HEK293 (cell line): ENCODE measurements around the gene WWTR1.

ENCODE experiments used
- CTCF ChIA-PET: fragments of 350-600 bp; formaldehyde crosslinking; extraction: SDS; loops from one replicate; lab custom pipeline; 2021; ENCODE audit warnings: antibody characterized with exemption; lab: Yijun Ruan, JAX
- POLR2A ChIA-PET: fragments of 300-600 bp; formaldehyde crosslinking; extraction: SDS; loops from one replicate; lab custom pipeline; 2020; ENCODE audit warnings: antibody characterized with exemption, inconsistent platforms; lab: Yijun Ruan, JAX
- H3K27ac ChIP-seq: fragments of 200-500 bp; sonication (Bioruptor generic); 2 replicates; pipeline ENCODE4 v1.5.1; 2014; ENCODE audit warnings: low read depth, low read length, control low read depth, inconsistent platforms; ENCODE audit errors: extremely low read depth
- H3K36me3 ChIP-seq, 2 experiments: fragments of 200-500 bp in 1 of 2; sonication (Bioruptor generic) in 1 of 2; 1 replicate in 1 of 2; 2 replicates in 1 of 2; pipeline ENCODE4 v1.5.1; 2014 to 2017; ENCODE audit warnings: inconsistent platforms in 2 of 2, low read length in 2 of 2; ENCODE audit not compliant: control insufficient read depth in 2 of 2, insufficient read depth in 1 of 2
- H3K4me1 ChIP-seq: fragments of 200-500 bp; sonication (Bioruptor generic); 2 replicates; pipeline ENCODE4 v1.5.1; 2014; ENCODE audit warnings: mild to moderate bottlenecking, low read length, inconsistent platforms; ENCODE audit not compliant: control insufficient read depth, insufficient read depth
- H3K4me3 ChIP-seq: 2 replicates; pipeline ENCODE4 v1.5.1; 2011; ENCODE audit warnings: low read depth, mild to moderate bottlenecking, control low read depth, low read length, moderate library complexity
- H3K9me3 ChIP-seq: fragments of 200-500 bp; sonication (Bioruptor generic); 2 replicates; pipeline ENCODE4 v1.5.1; 2014; ENCODE audit warnings: low read depth, low read length, inconsistent platforms; ENCODE audit not compliant: control insufficient read depth, insufficient read depth
- GLIS2 ChIP-seq: fragments of 450-650 bp; formaldehyde crosslinking; IDR thresholded peaks from 2 replicates; pipeline ENCODE4 v1.5.1; 2016; ENCODE audit warnings: missing biosample characterization, missing genetic modification characterization
- PRDM2 ChIP-seq: fragments of 450-650 bp; formaldehyde crosslinking; IDR thresholded peaks from 2 replicates; pipeline ENCODE4 v1.5.1; 2016; ENCODE audit warnings: missing biosample characterization, missing genetic modification characterization, borderline replicate concordance
- SETDB1 ChIP-seq: IDR thresholded peaks from one replicate; pipeline ENCODE4 v1.6.1; 2017; ENCODE audit warnings: mild to moderate bottlenecking, low read length, moderate library complexity, mixed read lengths; ENCODE audit not compliant: insufficient read length
- SP3 ChIP-seq: fragments of 450-650 bp; formaldehyde crosslinking; IDR thresholded peaks from 2 replicates; pipeline ENCODE4 v1.5.1; 2016; ENCODE audit warnings: missing biosample characterization, missing genetic modification characterization
- ZNF10 ChIP-seq: fragments of 450-650 bp; formaldehyde crosslinking; IDR thresholded peaks from 2 replicates; pipeline ENCODE4 v1.5.1; 2017; ENCODE audit warnings: missing biosample characterization, missing genetic modification characterization
- ZNF221 ChIP-seq: fragments of 450-650 bp; formaldehyde crosslinking; IDR thresholded peaks from 2 replicates; pipeline ENCODE4 v1.5.1; 2017; ENCODE audit warnings: missing biosample characterization, missing genetic modification characterization, borderline replicate concordance
- ZNF292 ChIP-seq: fragments of 450-650 bp; formaldehyde crosslinking; IDR thresholded peaks from 2 replicates; pipeline ENCODE4 v1.5.1; 2016; ENCODE audit warnings: low read depth, missing biosample characterization, missing genetic modification characterization, borderline replicate concordance
- ZNF37A ChIP-seq: fragments of 450-650 bp; IDR thresholded peaks from 2 replicates; pipeline ENCODE4 v1.5.1; 2018; ENCODE audit warnings: missing biosample characterization, missing genetic modification characterization
- ZNF398 ChIP-seq: fragments of 450-650 bp; formaldehyde crosslinking; IDR thresholded peaks from 2 replicates; pipeline ENCODE4 v1.5.1; 2017; ENCODE audit warnings: missing biosample characterization, missing genetic modification characterization
- ZNF501 ChIP-seq: fragments of 450-650 bp; formaldehyde crosslinking; IDR thresholded peaks from 2 replicates; pipeline ENCODE4 v1.5.1; 2016; ENCODE audit warnings: missing biosample characterization, missing genetic modification characterization
- ZNF510 ChIP-seq: fragments of 450-650 bp; formaldehyde crosslinking; IDR thresholded peaks from 2 replicates; pipeline ENCODE4 v1.5.1; 2018; ENCODE audit warnings: mild to moderate bottlenecking, missing genetic modification characterization, missing biosample characterization; ENCODE audit not compliant: insufficient replicate concordance
- ZNF518A ChIP-seq: fragments of 450-650 bp; formaldehyde crosslinking; conservative IDR thresholded peaks from 2 replicates; pipeline ENCODE4 v1.5.1; 2016; ENCODE audit warnings: low read depth, missing biosample characterization, missing genetic modification characterization
- ZNF555 ChIP-seq: fragments of 450-650 bp; formaldehyde crosslinking; conservative IDR thresholded peaks from 2 replicates; pipeline ENCODE4 v1.5.1; 2017; ENCODE audit warnings: missing biosample characterization, mild to moderate bottlenecking, missing genetic modification characterization, inconsistent platforms
- ZNF768 ChIP-seq: fragments of 450-650 bp; formaldehyde crosslinking; IDR thresholded peaks from 2 replicates; pipeline ENCODE4 v1.5.1; 2018; ENCODE audit warnings: missing biosample characterization, mild to moderate bottlenecking, missing genetic modification characterization
- ZNF776 ChIP-seq: fragments of 450-650 bp; formaldehyde crosslinking; IDR thresholded peaks from 2 replicates; pipeline ENCODE4 v1.5.0; 2017; ENCODE audit warnings: missing biosample characterization, missing genetic modification characterization, borderline replicate concordance
- ZNF785 ChIP-seq: fragments of 450-650 bp; formaldehyde crosslinking; IDR thresholded peaks from 2 replicates; pipeline ENCODE4 v1.5.1; 2016; ENCODE audit warnings: missing biosample characterization, missing genetic modification characterization
- ZSCAN23 ChIP-seq: fragments of 450-650 bp; formaldehyde crosslinking; IDR thresholded peaks from 2 replicates; pipeline ENCODE4 v1.5.1; 2016; ENCODE audit warnings: missing biosample characterization, missing genetic modification characterization

Gene WWTR1

GRCh38 chr3:149534082-149534481, 123.7 kb downstream of the WWTR1 start:
- Histone ChIP-seq H3K4me3 (no peak overlapping the region), H3K9me3 (no peaks in the 10 kb centered on the region), H3K4me1 (no peaks in the 10 kb centered on the region), H3K27ac (no peak overlapping the region), H3K36me3 (no peaks in the 10 kb centered on the region)
- ChIA-PET POLR2A (no interaction called here), CTCF (interaction anchor here (1.4 kb wide), 1 partner anchor 183 kb away, joined by 8 read pairs; no protein-coding TSS in a partner anchor)
- TF ChIP-seq ZNF501 (tag by site-specific recombination) (no peak), ZSCAN23 (tag by site-specific recombination) (no peak), ZNF510 (no peak), ZNF221 (tag by site-specific recombination) (no peak), ZNF37A (tag by site-specific recombination) (no peak), ZNF292 (tag by site-specific recombination) (no peak), GLIS2 (tag by site-specific recombination) (no peak), ZNF776 (tag by site-specific recombination) (no peak), SP3 (tag by site-specific recombination) (no peak), ZNF10 (tag by site-specific recombination) (no peak), PRDM2 (tag by site-specific recombination) (no peak), ZNF398 (tag by site-specific recombination) (no peak), ZNF555 (tag by site-specific recombination) (no peak), SETDB1 (no peak), ZNF768 (no peak), ZNF518A (tag by site-specific recombination) (no peak), ZNF785 (tag by site-specific recombination) (no peak)
- TF ChIP-seq, all 188 proteins: peak for 0
